NCI-H187 (cell line): ENCODE data around the gene CYBA.
"Not testable (repeated sequence)": the region's sequence is repeated elsewhere in the genome, so short reads cannot be mapped to it uniquely, and the experiment has no call there.

ENCODE experiments used
- DNase-seq, 2 experiments: peaks; one replicate each; lab custom pipeline; 2025; lab: John Stamatoyannopoulos, UW

CYBA gene

GRCh38 chr16:88686439-88687253 is 35.8 kb upstream of the CYBA start, which contains the start of gene SNAI3:
Gene SNAI3, minus strand, starts transcription at chr16:88686507. Its CDS starts 101 bp downstream, at chr16:88686406.
- peak; percentile 58 to 68 for DNase-seq

DNA sequence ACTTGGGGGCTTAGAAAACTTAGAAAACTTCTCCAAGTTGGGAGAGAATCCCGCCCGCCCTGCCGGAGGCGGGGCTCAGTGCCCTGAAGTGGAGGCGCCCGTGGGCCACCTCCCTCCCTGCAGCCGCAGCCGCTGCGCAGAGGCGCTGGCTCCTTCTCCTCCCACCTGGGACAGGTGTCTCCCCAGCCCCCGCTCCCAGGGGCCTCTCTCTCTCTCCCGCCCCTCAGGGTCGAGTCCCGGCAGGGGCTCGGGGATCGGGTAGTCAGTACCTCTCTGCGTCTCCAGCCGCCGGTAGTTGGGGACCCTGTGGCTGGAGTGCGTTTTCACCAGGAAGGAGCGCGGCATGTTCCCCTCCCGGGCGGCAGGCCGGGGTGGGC is 35.2 kb upstream of the CYBA start:
- DNase-seq = peak; percentile 46 to 48

DNA sequence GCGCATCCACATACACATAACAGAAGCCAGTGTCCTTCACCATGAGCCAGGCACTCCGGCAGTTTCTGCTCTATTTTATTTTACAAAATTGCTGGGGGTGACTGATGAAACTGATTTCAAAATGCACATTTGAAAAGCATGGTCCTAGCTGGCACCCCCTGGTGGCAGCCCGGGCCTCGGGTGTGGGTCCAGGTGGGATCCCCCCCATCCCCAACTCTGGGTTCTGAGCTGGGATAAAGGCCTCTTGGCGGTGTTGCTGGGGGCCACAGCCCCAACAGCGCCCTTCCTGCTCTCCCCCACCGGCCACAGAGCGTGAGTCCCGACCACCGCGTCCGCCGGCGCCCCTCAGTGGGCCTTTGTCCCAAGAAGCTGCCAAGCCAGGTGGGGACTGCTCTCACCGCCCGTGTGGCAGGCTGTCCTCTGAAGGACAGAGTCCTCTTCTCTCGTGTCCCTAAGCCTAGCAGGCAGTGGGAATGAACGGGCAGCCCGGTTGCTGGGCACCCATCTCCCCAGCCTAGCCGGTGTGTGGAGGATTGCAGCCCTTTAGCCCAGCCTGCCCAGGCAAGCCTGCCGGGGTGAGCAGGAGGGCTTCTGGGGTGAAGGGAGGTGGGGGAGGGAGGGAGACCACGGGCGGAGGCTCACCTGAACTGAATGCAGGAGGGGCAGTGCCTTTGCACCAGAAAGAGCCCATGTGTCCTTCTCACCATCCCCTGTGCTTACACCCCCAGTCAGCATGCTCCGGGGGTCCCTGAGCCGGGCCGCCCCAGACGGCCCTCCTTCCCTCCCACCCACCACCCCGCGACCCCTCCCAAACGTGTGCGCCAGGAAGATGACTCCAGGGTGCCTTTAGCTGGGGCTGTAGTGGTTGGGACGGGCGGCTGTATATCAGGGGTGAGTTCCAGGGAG is 34.6 kb upstream of the CYBA start:
- no peak for DNase-seq

DNA sequence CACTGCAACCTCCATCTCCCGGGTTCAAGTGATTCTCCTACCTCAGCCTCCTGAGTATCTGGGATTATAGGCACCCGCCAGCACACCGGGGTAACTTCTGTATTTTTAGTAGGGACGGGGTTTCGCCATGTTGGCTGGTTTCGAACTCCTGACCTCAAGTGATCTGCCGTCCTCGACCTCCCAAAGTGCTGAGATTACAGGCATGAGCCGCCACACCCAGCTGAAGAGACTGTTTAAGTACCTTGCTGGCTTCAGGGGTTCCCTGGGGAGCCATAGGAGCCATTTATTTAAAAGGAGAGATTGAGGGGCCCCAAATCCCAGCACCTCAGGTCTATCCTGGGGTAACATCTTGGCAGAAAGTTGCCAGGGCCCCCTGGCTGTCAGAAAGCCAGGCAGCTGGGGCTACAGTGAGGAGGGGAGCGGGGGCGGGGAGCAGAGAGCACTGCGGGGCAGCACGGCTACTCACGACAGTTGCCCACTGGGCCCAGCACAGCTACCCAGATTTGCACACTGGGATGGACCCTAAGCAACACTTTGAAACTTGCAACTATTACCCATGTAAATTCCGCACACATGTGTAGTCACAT is 33.8 kb upstream of the CYBA start:
- no peak for DNase-seq

- DNase-seq = no peak
Measured at GRCh38 chr16:88681709-88682451, 31.0 kb upstream of the CYBA start.

GRCh38 chr16:88681084-88681680 is 30.3 kb upstream of the CYBA start:
- no peak for DNase-seq

DNA sequence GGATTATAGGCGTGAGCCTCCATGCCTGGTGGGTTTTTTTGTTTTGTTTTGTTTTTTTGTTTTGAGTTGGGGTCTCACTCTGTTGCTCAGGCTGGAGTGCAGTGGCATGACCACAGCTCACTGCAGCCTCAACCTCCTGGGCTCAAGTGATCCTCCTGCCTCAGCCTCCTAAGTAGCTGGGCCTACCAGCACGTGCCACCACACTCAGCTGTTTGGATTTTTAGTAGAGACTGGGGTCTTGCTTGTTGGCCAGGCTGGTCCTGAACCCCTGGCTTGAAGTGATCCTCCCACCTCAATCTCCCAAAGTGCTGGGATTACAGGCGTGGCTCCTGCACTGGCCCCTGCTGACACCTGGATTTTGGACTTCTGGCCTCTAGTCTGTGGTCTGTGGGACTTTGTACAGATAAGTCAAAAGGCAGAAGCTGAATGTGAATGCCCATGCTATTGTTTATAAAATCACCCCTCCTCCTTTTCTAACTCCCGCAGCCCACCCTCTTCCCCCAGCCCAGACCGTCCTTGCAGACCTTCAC is 29.8 kb upstream of the CYBA start:
- no peak for DNase-seq

GRCh38 chr16:88678224-88678979 is 27.5 kb upstream of the CYBA start:
- DNase-seq = no peak

GRCh38 chr16:88677721-88678120 is 26.9 kb upstream of the CYBA start:
- no peak for DNase-seq

- no peak for DNase-seq
Measured at GRCh38 chr16:88676502-88677242, 25.8 kb upstream of the CYBA start.

DNA sequence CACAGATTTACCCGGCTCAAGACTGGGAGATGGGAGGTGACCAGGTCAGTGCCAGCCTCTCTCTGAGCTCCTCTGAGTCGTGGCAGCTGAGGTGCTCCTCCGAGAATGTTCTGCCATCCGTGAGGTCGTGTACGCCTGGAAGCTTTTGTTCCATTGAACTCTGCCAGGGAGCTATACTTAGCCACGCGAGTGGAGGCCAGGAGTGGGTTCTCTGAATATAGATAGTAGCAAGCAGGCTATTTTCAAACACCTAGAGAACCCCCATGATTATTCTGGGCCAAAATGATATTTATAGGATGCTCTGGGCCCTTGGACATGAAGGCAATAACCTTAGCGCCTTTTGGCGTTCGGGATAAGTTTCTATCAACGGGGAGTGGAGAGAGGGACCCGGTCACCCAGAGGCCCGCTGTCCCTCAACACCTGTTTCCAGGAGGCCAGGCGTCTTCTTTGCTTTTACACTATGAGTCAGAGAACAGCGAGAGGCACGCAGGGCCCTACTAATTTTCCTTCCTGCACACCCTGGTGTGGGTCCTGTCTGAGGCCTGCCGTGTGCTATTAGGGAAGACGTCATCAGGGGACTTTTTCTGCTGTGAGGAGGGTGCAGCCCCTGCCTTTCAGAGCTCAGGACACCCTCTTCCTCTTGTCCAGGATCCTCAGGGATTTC is 23.0 kb upstream of the CYBA start:
- DNase-seq = no peak

DNA sequence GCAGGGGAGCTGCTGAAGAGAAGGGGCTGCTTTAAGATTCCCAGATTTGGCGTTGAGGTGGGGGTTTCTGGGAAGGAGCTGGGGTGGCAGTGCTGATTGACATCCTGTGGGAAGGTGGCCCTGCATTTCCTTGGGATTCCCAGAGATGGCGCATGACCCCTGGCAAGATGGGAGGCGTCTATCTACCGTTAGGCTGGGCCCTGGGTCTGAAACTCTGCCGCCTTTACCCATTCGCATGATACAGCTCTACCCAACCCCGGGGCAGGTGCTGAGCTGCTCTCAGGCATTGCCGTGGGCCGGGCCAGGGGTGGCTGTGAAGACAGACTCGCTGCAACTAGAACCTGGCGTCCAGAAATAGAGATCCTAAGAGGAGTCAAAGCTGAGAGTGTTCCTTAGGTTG is 21.9 kb upstream of the CYBA start:
- DNase-seq = no peak

DNA sequence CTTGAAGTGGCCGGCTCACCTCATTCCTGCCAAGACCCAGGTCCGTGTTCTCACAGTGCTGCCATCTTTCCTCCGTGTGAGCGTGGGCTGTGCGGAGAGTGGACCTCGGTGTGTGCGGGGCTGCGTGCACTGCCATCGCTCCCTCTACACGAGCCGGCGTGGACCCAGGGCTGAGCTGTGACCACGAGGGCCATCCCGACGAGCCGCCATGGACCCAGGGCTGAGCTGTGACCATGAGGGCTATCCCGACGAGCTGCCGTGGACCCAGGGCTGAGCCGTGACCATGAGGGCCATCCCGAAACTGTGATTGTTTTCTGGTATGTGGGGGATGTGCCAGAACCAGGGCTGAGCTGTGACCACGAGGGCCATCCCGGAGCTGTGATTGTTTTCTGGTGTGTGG is 21.0 kb upstream of the CYBA start:
- no peak for DNase-seq

DNA sequence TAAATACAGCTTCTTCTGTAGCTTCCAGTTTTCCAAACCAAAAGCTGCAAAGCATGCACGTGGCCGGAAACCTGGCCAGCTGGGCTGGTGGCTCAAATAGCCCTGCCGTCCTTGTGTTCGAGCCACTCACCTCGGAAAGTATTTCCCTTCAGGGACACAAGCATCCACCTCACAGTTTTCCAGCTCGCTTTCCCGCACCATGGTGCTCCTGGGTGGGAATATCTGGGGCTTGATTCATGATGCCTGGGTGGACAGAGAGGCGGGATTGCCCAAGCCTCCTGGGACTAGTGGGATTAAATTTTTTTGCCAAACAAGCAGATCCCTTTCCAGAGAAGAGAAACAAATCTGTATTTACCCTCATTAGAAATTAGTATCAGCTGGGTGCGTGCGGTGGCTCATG is 19.1 kb upstream of the CYBA start:
- no peak for DNase-seq

DNA sequence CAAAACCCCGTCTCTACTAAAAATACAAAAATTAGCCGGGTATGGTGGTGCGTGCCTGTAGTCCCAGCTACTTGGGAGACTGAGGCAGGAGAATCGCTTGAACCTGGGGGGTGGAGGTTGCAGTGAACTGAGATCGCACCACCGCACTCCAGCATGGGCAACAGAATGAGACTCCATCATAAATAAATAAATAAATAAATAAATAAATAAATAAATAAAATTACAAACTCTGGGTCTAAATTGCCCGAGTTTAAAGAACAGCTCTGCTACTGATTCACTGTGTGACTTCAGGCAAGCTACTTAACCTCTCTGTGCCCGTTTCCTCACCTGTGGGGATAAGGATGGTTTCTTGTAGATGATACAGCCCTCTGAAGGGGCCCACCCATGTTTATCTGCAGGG is 18.6 kb upstream of the CYBA start:
- not testable (repeated sequence) for DNase-seq

DNA sequence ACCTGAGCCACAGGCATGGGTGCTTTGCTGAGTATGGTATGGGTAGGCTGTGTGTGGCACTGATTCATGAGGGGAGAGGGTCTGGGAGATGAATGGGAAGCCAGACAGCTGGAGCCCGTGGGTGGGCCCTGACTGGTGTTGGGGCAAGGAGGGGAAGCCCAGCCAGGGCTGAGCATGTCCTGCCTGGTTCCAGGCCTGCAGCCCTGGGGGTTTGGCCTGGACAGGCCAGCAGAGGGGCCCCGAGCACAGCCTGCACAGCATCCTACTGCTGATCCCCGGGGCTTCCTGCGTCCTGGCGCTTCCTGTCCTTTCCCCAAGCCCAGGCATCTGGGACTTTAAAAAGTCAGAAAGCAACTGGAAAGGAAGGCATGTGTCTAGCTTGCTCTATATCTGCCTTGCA is 16.6 kb upstream of the CYBA start:
- no peak for DNase-seq

DNA sequence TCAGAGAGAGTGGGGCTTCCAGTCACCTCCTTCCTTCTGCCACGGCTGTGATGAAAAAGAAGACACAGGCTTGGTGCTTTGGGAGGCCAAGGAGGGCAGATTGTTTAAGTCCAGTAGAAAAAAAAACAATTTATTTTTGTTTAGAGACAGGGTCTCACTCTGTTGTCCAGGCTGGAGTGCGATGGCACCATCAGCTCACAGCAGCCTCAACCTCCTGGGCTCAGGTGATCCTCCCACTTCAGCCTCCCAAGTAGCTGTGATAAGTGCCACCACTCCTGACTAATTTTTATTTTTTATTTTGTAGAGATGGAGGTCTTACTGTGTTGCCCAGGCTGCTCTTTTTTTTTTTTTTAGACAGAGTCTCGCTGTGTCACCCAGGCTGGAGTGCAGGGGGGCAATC is 14.7 kb upstream of the CYBA start:
- DNase-seq = no peak

DNA sequence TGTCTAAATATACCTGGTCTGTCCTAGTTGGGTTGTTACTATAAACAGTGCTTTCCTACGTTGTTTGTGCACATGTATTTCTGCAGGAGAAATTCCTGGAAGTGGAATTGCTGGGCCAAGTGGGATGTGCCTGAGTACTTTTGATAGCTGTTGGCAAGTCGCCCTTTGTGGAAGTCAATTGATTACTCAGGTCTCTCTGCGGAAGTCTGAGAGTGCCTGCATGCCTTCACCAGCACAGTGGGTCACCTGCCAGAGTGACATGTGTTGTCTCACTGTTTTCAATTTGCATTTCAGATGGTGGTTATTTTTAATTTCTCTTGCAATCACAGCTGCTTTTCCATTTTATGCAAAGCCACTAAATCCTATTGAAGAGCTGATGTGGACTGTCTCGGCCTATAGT is 14.3 kb upstream of the CYBA start:
- no peak for DNase-seq
